ENCODE measurements around the gene PRDX3. TPM values are rescaled to one million over a fixed set of nuclear protein-coding genes. Genes with fewer than 3 reads are reported as not detected.

PRDX3 gene
- polyA plus RNA-seq: 100 to 1,000 TPM; 134 to 222 (median 200) TPM
- long read RNA-seq, donor 1, transcript PRDX3-201 (7 exons, 1,591 nt): major isoform, 239 of 291 reads
- long read RNA-seq, donor 1, partial matches to known transcripts: 42 of 291 reads
- long read RNA-seq, donor 1, other reads (novel, unspliced or antisense): 6 of 291 reads
- long read RNA-seq, donor 2, transcript PRDX3-203 (2 exons, 2,277 nt): minor isoform, 5 of 65 reads
- long read RNA-seq, donor 2, transcript PRDX3-201 (7 exons, 1,591 nt): major isoform, 55 of 65 reads
- long read RNA-seq, donor 2, partial matches to known transcripts: 5 of 65 reads
- long read RNA-seq, donor 2, other reads (novel, unspliced or antisense): 0 of 65 reads
- long read RNA-seq, donor 3, transcript PRDX3-203 (2 exons, 2,277 nt): minor isoform, 9 of 133 reads
- long read RNA-seq, donor 3, transcript PRDX3-201 (7 exons, 1,591 nt): major isoform, 69 of 133 reads
- long read RNA-seq, donor 3, partial matches to known transcripts: 55 of 133 reads
- long read RNA-seq, donor 3, other reads (novel, unspliced or antisense): 0 of 133 reads
- long read RNA-seq, donor 4, partial matches to known transcripts: 0 of 3 reads
- long read RNA-seq, donor 4, other reads (novel, unspliced or antisense): 0 of 3 reads
- long read RNA-seq, donor 5, transcript PRDX3-201 (7 exons, 1,591 nt): major isoform, 19 of 34 reads
- long read RNA-seq, donor 5, partial matches to known transcripts: 14 of 34 reads
- long read RNA-seq, donor 5, other reads (novel, unspliced or antisense): 0 of 34 reads
- long read RNA-seq, donor 6, transcript PRDX3-201 (7 exons, 1,591 nt): major isoform, 119 of 141 reads
- long read RNA-seq, donor 6, partial matches to known transcripts: 19 of 141 reads
- long read RNA-seq, donor 6, other reads (novel, unspliced or antisense): 0 of 141 reads
- long read RNA-seq, donor 7: 0 reads
- long read RNA-seq, donor 8, transcript PRDX3-201 (7 exons, 1,591 nt): major isoform, 10 of 11 reads
- long read RNA-seq, donor 8, partial matches to known transcripts: 0 of 11 reads
- long read RNA-seq, donor 8, other reads (novel, unspliced or antisense): 0 of 11 reads
- long read RNA-seq, donor 9, transcript PRDX3-201 (7 exons, 1,591 nt): major isoform, 26 of 37 reads
- long read RNA-seq, donor 9, partial matches to known transcripts: 11 of 37 reads
- long read RNA-seq, donor 9, other reads (novel, unspliced or antisense): 0 of 37 reads
- long read RNA-seq, donor 10, transcript PRDX3-201 (7 exons, 1,591 nt): major isoform, 117 of 129 reads
- long read RNA-seq, donor 10, partial matches to known transcripts: 11 of 129 reads
- long read RNA-seq, donor 10, other reads (novel, unspliced or antisense): 0 of 129 reads

DNA sequence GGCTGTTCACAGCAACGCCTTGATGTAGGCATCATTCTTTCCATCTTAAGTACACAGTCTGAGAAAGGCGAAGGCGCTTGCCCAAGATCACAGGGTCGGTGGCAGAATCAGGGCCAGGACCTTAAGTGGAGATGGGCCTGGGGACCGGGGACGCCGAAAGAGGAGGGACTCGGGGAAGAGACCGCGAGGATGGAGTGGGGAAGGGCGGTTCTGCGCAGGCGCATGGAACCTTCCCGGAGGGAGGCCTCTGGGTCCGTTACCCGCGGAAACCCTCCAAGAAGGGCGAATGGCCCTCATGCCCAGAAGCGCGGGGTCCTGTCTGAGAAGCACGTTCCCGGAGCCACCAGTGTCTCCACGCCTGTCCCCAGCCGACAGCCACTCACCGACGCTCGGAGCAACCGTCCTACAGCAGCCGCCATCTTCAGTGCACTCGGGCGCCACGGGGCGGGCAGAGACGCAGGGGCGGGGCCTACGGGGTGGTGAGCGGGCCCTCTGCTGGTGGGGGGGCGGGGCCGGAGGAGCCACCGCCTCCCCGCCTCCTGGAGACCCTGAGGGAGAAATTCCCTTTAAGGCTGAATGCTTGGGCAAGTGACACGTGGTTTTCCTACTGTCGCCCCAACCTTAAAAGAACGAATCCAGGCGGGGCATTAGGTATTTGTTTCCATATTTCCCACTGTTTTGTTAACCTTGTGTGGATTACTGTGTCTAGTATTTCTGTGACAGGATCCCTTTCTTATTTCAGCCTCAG, at the start of gene PRDX3:
PRDX3 (minus strand) TSS at position 441 of the 748 bp plus-strand sequence; CDS start at position 419, 22 bp downstream.
- Histone ChIP-seq H3K36me3 (ENCODE audit: control insufficient read depth in 3 of 3, insufficient read depth in 2 of 3, low read depth in 1 of 3, low read length in 3 of 3) (peaks cover 0 to 16% (median 2%) of the 10 kb centered on the region in 3 donors), H3K4me1 (ENCODE audit: control insufficient read depth in 3 of 3, insufficient read depth in 2 of 3, low read depth in 1 of 3, low read length in 2 of 3) (peaks cover 0 to 5% (median 4%) of the 10 kb centered on the region in 3 donors), H3K27me3 (ENCODE audit: control insufficient read depth in 3 of 3, insufficient read depth in 3 of 3, low read length in 3 of 3) (no peaks in the 10 kb centered on the region), H3K4me3 (ENCODE audit: low read depth in 1 of 3, low read length in 3 of 3) (peak within 1 kb of the TSS; percentile 59 to 77 (median 67)), H3K9me3 (ENCODE audit: control insufficient read depth in 2 of 2, insufficient read depth in 1 of 2, low read depth in 1 of 2, low read length in 1 of 2) (no peaks in the 10 kb centered on the region), H3K27ac (ENCODE audit: low read depth in 1 of 3, low read length in 2 of 3) (peak within 1 kb of the TSS in 2 of 3 donors; percentile 75 to 86)
- peak; percentile 85 to 96 for DNase-seq
- 0 to 1% (median 1%) methylated on average over 40 to 45 of the region's 45 CpGs for WGBS, 3 donors
- FAIRE-seq: no peak

DNA sequence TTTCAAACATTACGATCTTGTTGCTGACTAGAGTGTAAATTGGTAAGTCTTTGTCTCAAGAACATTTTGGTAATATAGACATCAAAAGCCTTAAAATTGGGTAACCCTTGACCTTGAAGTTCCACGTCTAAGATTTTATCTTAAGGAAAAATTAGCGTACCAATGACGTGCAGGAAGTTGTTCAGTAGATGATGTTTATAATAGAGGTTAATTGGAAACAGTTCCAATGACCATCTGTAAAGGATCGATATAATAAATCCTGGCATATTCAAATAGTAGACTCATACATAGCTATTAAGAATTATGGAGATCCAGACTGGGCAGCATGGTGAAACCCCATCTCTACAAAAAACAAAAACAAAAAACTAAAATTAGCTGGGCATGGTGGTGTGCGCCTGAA, 49.2 kb upstream of the PRDX3 start:
- DNase-seq (no peak), FAIRE-seq (no peak)
- no peak overlapping the region for H3K4me3 ChIP-seq (ENCODE audit: low read depth in 1 of 3, low read length in 3 of 3)
- no peak overlapping the region for H3K27ac ChIP-seq (ENCODE audit: low read depth in 1 of 3, low read length in 2 of 3)
- H3K27me3 ChIP-seq (ENCODE audit: control insufficient read depth in 3 of 3, insufficient read depth in 3 of 3, low read length in 3 of 3): no peaks in the 10 kb centered on the region
- H3K4me1 ChIP-seq (ENCODE audit: control insufficient read depth in 3 of 3, insufficient read depth in 2 of 3, low read depth in 1 of 3, low read length in 2 of 3): peaks cover 8 to 28% (median 12%) of the 10 kb centered on the region in 3 donors
- WGBS, 3 donors: 80 to 83% (median 81%) methylated on average over 6 of the region's 6 CpGs
- peaks cover 0 to 8% of the 10 kb centered on the region in 2 donors for H3K9me3 ChIP-seq (ENCODE audit: control insufficient read depth in 2 of 2, insufficient read depth in 1 of 2, low read depth in 1 of 2, low read length in 1 of 2)
- H3K36me3 ChIP-seq (ENCODE audit: control insufficient read depth in 3 of 3, insufficient read depth in 2 of 3, low read depth in 1 of 3, low read length in 3 of 3): peaks cover 0 to under 1% (median 0%) of the 10 kb centered on the region in 3 donors

GRCh38 chr10:119225083-119225658, 46.6 kb upstream of the PRDX3 start:
- DNase-seq (no peak), FAIRE-seq (no peak)
- H3K36me3 ChIP-seq (ENCODE audit: control insufficient read depth in 3 of 3, insufficient read depth in 2 of 3, low read depth in 1 of 3, low read length in 3 of 3): no peaks in the 10 kb centered on the region
- H3K9me3 ChIP-seq (ENCODE audit: control insufficient read depth in 2 of 2, insufficient read depth in 1 of 2, low read depth in 1 of 2, low read length in 1 of 2): no peaks in the 10 kb centered on the region
- 63 to 83% (median 72%) methylated on average over 4 of the region's 4 CpGs for WGBS, 3 donors
- peaks cover 16 to 46% (median 23%) of the 10 kb centered on the region in 3 donors for H3K4me1 ChIP-seq (ENCODE audit: control insufficient read depth in 3 of 3, insufficient read depth in 2 of 3, low read depth in 1 of 3, low read length in 2 of 3)
- H3K4me3 ChIP-seq (ENCODE audit: low read depth in 1 of 3, low read length in 3 of 3): no peak overlapping the region
- peak overlapping the region in 1 of 3 donors; percentile 52 for H3K27ac ChIP-seq (ENCODE audit: low read depth in 1 of 3, low read length in 2 of 3)
- no peaks in the 10 kb centered on the region for H3K27me3 ChIP-seq (ENCODE audit: control insufficient read depth in 3 of 3, insufficient read depth in 3 of 3, low read length in 3 of 3)

- H3K9me3 ChIP-seq (ENCODE audit: control insufficient read depth in 2 of 2, insufficient read depth in 1 of 2, low read depth in 1 of 2, low read length in 1 of 2): no peaks in the 10 kb centered on the region
Observed at GRCh38 chr10:119222966-119223386, 44.4 kb upstream of the PRDX3 start.

GRCh38 chr10:119222537-119222936, 43.9 kb upstream of the PRDX3 start:
- Histone ChIP-seq H3K4me3 (ENCODE audit: low read depth in 1 of 3, low read length in 3 of 3) (no peak overlapping the region), H3K36me3 (ENCODE audit: control insufficient read depth in 3 of 3, insufficient read depth in 2 of 3, low read depth in 1 of 3, low read length in 3 of 3) (no peaks in the 10 kb centered on the region), H3K27ac (ENCODE audit: low read depth in 1 of 3, low read length in 2 of 3) (peak overlapping the region; percentile 50 to 78 (median 77)), H3K9me3 (ENCODE audit: control insufficient read depth in 2 of 2, insufficient read depth in 1 of 2, low read depth in 1 of 2, low read length in 1 of 2) (no peaks in the 10 kb centered on the region), H3K27me3 (ENCODE audit: control insufficient read depth in 3 of 3, insufficient read depth in 3 of 3, low read length in 3 of 3) (no peaks in the 10 kb centered on the region), H3K4me1 (ENCODE audit: control insufficient read depth in 3 of 3, insufficient read depth in 2 of 3, low read depth in 1 of 3, low read length in 2 of 3) (peaks cover 6 to 43% (median 23%) of the 10 kb centered on the region in 3 donors)
- WGBS, 3 donors: 17 to 33% (median 28%) methylated on average over 9 of the region's 9 CpGs
- DNase-seq (peak; percentile 66 to 76), FAIRE-seq (no peak)

More at GRCh38 chr10:119222966-119223386, 44.4 kb upstream of the PRDX3 start:
- no peaks in the 10 kb centered on the region for H3K27me3 ChIP-seq (ENCODE audit: control insufficient read depth in 3 of 3, insufficient read depth in 3 of 3, low read length in 3 of 3)
- peak in 1 of 2 donors; percentile 35 for DNase-seq
- no peaks in the 10 kb centered on the region for H3K36me3 ChIP-seq (ENCODE audit: control insufficient read depth in 3 of 3, insufficient read depth in 2 of 3, low read depth in 1 of 3, low read length in 3 of 3)
- H3K4me1 ChIP-seq (ENCODE audit: control insufficient read depth in 3 of 3, insufficient read depth in 2 of 3, low read depth in 1 of 3, low read length in 2 of 3): peaks cover 6 to 38% (median 23%) of the 10 kb centered on the region in 3 donors
- H3K4me3 ChIP-seq (ENCODE audit: low read depth in 1 of 3, low read length in 3 of 3): no peak overlapping the region
- FAIRE-seq: no peak
- 10 to 51% (median 43%) methylated on average over 7 to 9 of the region's 9 CpGs for WGBS, 3 donors
- peak overlapping the region; percentile 36 to 78 (median 77) for H3K27ac ChIP-seq (ENCODE audit: low read depth in 1 of 3, low read length in 2 of 3)

GRCh38 chr10:119221666-119222065, 43.1 kb upstream of the PRDX3 start:
- peak overlapping the region; percentile 50 to 78 (median 77) for H3K27ac ChIP-seq (ENCODE audit: low read depth in 1 of 3, low read length in 2 of 3)
- no peak overlapping the region for H3K4me3 ChIP-seq (ENCODE audit: low read depth in 1 of 3, low read length in 3 of 3)
- DNase-seq (peak in 1 of 2 donors; percentile 24), FAIRE-seq (no peak)
- no peaks in the 10 kb centered on the region for H3K9me3 ChIP-seq (ENCODE audit: control insufficient read depth in 2 of 2, insufficient read depth in 1 of 2, low read depth in 1 of 2, low read length in 1 of 2)
- 90 to 97% (median 96%) methylated on average over 1 of the region's 1 CpG for WGBS, 3 donors
- H3K27me3 ChIP-seq (ENCODE audit: control insufficient read depth in 3 of 3, insufficient read depth in 3 of 3, low read length in 3 of 3): no peaks in the 10 kb centered on the region
- H3K4me1 ChIP-seq (ENCODE audit: control insufficient read depth in 3 of 3, insufficient read depth in 2 of 3, low read depth in 1 of 3, low read length in 2 of 3): peaks cover 6 to 43% (median 23%) of the 10 kb centered on the region in 3 donors
- peaks cover 0 to 2% (median 0%) of the 10 kb centered on the region in 3 donors for H3K36me3 ChIP-seq (ENCODE audit: control insufficient read depth in 3 of 3, insufficient read depth in 2 of 3, low read depth in 1 of 3, low read length in 3 of 3)

- WGBS, 3 donors: 65 to 97% (median 94%) methylated on average over 4 of the region's 4 CpGs
- FAIRE-seq (no peak), DNase-seq (no peak)
- Histone ChIP-seq H3K4me3 (ENCODE audit: low read depth in 1 of 3, low read length in 3 of 3) (no peak overlapping the region), H3K4me1 (ENCODE audit: control insufficient read depth in 3 of 3, insufficient read depth in 2 of 3, low read depth in 1 of 3, low read length in 2 of 3) (peaks cover 6 to 43% (median 23%) of the 10 kb centered on the region in 3 donors), H3K27ac (ENCODE audit: low read depth in 1 of 3, low read length in 2 of 3) (peak overlapping the region in 2 of 3 donors; percentile 22 to 27), H3K36me3 (ENCODE audit: control insufficient read depth in 3 of 3, insufficient read depth in 2 of 3, low read depth in 1 of 3, low read length in 3 of 3) (peaks cover 0 to 2% (median 0%) of the 10 kb centered on the region in 3 donors), H3K27me3 (ENCODE audit: control insufficient read depth in 3 of 3, insufficient read depth in 3 of 3, low read length in 3 of 3) (no peaks in the 10 kb centered on the region), H3K9me3 (ENCODE audit: control insufficient read depth in 2 of 2, insufficient read depth in 1 of 2, low read depth in 1 of 2, low read length in 1 of 2) (no peaks in the 10 kb centered on the region)
Observed at GRCh38 chr10:119221201-119221600, 42.6 kb upstream of the PRDX3 start.
